GM19240 (cell line): ENCODE data around the gene MMP12.

Experiments used
- DNase-seq: peaks from one replicate; pipeline ENCODE4 v3.0.0; 2011; ENCODE audit warnings: low spot score; ENCODE audit not compliant: insufficient read length

Gene MMP12

DNA sequence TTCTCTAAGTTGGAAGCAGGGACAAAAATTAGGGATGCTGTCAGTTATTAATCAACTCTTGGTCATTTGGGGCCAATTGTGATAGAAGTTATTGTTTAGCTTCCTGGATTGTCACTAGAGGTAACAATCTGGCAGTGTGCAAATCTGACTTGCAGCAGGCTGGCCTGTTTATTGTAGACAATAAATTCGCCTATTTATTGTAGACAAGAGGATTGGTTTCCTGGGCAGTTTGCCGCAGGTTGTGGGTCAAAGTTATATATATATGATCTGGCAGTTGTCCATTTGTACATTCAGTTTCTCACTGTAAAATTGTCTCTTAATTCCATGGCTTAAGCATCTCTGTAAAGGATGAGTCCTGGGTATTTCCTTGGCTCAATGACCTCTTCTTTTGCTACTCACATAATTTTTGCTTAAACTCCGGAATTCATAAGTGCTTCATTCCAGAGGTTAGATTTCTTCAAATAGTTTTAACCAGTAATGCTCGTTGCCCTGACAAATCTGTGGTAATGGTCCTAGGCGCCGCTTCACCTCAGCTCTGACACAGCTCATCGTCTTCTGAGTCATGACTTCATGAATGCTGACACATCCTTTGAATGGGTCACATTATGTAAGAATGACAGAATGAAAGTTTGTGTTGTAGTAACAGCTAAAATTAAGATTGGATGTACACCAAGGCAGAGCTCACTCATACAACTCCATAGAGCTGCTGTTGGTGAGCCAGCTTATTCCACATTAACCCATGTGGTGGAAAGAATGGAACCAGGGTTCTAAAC, 23.6 kb downstream of the MMP12 start:
- no peak for DNase-seq

DNA sequence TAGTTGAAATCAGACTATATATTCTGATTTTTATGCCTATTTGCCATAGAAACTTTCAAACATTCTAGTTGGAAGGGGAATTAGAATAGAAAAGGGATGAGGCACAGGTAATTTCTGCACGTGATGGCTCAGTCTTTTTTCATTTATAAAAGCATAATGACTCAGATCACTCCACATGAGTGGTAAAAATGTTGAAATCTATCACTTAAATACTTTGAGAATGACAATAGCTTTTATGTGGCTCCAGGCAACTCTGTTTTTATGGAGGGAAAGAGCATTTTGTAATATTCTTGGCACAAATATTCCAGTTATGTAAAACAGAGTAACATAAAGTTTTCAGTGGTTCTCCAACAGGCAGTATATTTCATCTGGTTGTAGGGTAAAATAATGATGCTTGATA, 25.5 kb downstream of the MMP12 start:
- no peak for DNase-seq

DNA sequence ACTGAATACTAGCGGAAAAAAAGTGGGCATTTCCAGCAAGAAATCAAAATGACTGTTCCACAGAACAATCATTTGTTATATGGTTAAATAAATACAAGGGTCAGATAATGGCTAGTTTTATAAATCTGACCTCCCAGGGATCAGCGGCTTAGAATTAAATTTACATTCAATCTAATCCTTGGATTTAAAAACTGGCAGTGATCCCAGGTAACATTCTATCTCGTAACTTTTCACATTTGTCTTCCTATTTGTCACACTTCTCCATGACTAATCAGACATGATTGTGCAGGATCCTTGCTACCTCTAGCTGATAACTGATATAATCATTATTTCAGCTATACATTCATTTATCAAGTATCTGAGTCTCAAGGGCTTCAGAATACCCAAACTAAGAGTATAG, 28.5 kb downstream of the MMP12 start:
- DNase-seq = no peak

DNA sequence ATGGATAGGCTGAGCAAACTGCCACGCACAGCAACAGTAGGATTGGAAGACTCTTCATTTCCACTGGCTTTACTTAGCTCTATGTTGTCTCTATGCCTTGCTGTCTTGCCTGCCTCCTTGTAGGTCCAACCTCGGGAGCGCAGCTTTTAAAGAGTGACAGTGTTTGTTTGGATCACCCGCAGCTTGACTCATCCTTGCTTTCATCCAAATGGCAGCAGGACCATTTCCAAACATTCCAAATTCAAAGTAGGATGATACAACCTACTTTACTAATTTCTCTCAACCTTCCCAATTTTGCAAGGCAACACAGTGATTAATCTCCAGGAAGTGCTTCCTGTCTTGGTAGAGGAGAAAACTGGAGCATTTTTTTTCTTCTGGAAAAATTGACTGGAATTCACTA, 31.3 kb downstream of the MMP12 start, which contains the start of gene MMP3:
Gene MMP3, minus strand, starts transcription at position 121 of the 400 bp plus-strand sequence. Its CDS starts 63 bp downstream, at position 58.
- no peak for DNase-seq

DNA sequence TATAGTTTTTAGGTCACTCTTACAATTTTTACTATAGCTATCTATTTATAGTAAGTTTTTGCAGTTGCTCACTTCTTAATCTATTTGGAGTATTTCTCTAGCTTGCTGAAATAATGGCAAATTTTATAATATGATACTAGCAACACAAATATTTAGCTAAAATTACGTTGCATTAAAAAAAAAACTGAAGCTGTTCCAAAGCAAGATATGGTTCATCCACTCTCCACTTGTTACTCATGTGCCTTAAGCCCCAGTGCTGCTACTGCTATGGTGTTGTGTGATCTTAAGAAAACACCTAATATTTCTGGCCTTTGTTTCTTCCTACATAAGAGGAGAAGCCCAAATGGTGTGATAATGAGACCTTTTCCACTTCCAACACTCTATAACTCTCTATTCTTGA, 31.9 kb downstream of the MMP12 start:
- DNase-seq = no peak

DNA sequence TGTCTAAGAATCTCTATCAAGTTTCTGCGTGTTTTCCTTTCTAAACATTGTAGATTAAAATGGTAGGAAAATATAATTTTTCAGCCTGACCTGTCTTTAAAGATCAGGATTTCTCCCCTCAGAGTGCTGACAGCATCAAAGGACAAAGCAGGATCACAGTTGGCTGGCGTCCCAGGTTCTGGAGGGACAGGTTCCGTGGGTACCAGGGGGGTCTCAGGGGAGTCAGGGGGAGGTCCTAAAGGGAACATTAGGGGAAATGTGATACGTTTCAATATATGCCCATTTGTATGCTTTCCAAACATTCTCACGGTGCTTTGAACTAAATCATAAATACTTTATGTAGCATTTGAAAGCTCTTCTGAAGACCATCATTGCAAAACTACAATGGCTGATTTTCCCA, 34.8 kb downstream of the MMP12 start:
- DNase-seq = no peak

DNA sequence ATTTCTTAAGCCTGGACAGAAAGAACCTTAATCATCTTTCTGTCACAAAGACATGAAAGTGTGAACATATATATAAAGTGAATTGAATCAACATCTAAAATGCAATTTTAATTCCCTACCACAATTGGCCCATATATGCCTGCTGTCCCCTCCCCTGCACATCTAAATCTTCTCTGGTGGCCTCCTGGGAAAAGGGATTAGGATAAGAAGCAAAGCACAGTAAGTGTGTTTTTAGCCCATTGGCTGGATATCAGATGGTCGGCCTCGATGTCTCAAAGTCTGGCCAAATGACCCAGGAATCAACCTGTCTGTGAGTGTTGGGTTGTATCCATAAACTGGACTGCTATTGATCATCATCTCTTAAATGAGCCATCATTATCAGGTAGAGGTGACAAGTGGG, 37.1 kb downstream of the MMP12 start:
- DNase-seq = no peak

DNA sequence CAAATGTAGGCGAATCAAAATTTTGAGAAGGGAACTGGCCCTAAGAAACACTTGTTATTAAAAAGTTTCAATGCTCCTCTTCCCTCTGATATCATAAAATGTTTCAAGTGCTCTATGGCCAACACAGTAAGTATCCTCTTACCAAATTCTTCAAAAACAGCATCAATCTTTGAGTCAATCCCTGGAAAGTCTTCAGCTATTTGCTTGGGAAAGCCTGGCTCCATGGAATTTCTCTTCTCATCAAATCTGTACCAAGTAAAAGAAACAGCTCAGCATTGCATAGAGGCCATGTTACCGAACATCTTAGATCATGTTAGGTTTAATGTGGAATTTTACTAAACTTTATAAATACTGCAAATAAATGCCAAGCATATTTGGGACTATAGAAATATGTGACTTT, 37.6 kb downstream of the MMP12 start:
- DNase-seq = no peak

DNA sequence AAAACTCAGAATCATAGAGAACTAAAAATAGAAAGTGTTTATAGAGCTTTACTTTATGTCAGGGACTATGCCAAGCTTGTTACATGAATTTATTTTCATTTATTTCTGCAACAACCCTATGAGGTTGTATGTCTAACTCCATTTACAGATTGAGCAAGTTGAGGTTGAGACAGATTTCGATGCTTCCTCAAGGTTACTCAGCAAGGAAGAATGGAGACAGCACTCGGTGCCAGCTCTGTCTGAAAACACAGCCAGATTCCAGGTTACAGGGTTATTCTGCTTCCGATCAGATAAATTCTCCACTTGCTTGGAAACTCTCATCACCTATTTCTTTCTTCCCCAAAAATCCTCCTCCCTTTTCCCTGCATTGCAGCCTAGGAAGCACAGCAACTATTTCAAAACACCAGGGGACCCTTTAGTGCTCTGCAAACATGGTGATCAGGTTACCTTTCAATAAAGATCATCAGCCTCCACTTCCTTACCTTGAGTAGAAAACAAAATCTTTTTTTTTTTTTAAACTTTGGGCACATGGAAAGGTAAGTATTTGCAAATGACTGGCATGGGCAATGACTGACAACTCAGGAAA, 38.4 kb downstream of the MMP12 start:
- DNase-seq = no peak

DNA sequence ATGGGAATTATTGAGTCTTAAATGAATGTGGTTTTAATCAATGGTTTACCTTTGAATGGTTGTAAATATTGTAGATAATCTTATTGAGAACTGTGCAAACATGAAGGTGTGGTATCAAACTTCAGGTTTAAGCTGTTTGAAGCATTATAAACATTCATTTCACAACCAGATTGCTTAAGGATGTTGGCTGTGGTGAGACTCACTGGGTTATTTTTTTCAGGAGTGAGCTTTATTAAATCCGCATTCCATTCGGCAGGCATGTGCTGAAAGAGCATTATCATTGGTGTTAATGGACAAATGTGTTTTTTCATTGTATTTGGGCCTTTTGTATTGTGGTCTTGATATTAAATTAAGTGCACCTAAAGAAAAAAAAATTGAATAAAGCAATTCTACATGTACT, 41.1 kb downstream of the MMP12 start:
- no peak for DNase-seq

DNA sequence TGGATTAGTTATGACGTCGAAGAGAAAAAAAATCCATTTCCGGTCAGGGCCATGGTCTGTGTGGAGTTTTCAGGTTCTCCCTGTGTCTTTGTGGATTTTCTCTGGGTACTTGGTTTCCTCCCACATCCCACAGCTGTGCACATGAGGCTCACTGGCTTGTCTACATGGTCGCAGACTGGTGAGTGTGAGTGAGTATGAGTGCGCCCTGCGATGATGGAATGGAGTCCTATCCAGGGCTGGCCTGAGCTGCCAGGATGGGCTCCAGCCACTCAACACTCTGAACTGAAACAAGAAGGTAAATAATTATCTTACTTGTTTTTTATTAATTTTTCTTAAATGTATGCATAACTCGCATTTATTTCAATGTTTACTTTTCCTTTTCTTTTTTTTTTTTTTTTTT, 42.2 kb downstream of the MMP12 start:
- DNase-seq = no peak

DNA sequence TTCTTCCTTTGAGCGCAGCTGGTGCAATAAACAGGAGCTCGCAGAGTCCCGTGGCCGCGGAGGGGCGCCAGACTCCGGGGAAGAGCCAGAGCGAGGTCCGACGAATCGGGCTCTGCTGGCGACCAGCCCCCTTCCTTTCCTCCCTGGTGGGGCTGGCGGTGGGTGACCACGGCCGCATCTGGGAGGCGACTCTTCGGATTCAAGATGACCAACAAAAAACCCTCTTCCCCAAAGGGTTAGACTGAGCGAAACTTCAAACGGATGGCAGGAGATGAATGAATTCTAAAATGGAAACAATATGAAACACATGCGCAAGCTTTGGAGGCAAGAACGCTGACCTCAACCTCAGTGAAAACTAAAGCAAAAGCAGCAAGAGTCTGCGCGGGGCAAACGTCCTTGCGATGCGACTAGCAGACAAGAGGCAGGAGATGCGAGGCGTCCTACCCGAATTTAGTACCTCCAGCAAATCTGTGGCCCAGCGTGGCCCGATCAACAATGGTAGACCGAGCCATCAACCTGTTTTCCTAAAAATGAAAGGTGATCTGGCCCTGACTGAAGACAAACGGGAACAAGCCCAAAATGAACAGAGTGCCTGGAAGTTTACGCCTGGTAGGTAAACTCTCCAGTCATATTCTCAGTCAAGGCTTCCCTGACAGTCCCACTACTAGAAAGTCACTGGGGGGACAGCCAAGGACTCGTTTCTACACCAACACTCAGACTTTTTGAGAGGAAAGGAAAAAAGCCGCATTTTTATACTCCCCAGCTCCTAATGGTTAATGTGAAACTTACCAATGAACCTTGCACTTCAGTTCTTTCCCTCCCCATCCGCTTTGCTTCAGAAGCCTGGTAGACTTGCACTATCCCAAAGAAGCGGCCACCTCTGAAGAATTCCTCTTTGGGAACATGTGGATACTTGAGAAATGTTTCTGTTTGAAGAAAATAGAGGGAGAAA, 43.0 kb downstream of the MMP12 start:
- no peak for DNase-seq

DNA sequence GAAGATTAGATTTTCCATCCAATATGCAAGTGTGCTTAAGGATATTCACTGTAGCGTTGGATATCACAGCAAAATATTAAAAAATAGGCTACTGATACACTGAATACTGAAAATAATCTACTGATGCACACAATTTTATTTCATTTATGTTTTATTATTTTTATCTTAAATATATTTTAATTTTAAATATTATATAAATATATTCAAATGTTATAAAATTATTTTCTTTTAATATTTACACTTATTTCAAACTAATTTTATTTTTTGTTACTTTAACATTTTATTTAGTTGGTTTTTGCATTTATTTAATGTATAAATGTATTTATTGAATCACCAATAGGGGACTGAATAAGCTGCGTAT, 43.7 kb downstream of the MMP12 start:
- DNase-seq = no peak

DNA sequence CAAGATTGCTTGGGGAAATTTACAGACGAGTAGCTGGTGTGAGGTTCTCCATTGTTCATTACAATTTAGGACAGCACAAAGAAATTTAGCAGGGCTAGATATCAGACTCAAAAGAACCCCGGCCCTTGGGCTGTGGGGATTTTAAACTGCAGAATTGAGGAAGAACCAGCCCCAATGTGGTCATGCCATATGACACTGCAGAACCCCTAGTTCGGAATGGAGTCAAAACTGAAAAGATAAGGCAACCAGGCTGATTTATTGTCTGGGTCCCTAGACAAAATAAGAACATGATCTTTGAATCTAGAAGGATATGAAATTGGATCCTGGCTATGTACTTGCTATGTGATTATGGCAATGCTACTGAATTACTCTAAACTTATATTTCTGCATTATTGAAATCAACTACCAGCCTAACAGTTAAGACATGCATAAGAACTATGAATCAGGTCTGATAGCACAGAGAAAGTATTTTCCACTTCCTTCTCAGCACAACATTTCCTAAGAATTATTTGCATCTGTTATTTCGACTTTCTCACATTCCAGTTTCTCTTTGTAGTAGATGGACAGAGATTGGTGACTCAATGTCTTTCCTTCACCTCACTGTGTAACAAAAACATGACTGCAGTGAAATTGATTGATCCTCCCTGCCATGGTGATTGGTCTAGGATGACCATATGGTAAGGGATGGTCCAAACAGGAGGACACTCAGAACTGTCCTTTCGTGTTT, 44.6 kb downstream of the MMP12 start:
- DNase-seq = no peak

DNA sequence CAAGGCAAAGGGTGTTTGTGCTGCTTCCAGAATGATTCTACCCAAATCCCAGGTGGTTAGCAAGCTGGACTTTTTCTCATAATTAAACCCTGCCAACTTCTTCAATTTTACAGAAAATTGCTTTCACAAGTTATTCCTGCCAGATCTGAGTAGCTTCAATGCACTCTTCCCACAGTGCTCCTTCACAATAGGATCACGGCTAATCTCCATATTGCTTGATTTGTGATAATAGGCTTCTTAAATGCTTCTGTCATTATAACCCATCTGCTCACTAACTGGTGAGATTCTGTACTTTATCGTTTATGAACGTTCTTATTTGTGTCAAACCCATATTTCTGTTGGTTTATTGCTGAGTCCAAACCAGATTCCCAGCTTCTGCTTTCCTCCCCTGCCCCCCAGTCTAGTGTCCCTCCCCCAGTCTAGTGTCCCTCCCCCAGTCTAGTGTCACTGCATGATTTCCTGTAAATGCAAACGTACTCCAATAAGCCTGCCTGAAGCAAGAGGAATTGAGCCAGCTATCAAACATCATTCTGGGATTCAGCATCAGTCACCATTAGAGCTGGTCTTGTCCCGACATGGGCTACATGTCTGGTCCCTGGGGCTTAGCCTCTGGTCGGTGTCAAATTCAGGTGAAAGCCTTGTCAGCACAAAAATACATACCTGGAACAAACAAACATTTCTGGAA, 45.3 kb downstream of the MMP12 start:
- DNase-seq = no peak

DNA sequence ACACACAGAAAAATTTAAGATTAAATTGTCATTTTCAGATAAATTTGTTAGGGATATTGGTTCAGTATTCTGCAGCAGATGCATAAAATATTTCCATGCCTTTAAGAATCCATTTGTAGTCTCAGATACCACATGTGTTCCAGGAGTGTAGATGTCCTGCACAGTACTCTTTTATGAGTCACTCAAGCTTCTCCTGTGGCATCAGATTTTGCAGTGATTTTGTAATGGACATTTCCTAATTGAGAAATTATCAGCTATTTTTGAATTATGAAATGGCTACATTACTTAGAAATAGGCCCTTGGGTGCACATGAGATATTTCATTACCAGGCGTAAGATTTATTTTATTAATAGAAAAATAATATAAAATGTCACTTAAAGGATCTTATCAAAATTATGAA, 50.2 kb downstream of the MMP12 start:
- no peak for DNase-seq

DNA sequence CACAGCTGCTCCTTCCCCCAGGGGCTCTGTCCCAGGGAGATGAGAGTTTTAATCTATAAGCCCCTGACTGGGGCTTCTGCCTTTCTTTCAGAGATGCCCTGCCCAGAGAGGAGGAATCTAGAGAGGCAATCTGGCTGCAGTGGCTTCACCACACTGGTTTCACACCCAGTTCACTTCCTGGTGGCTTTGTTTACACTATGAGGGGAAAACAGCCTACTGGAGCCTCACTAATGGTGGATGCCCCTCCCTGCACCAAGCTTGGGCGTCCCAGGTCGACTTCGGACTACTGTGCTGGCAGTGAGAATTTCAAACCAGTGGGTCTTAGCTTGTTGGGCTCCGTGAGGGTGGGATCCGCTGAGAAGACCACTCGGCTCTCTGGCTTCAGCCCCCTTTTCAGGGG, 55.3 kb downstream of the MMP12 start:
- DNase-seq = no peak

DNA sequence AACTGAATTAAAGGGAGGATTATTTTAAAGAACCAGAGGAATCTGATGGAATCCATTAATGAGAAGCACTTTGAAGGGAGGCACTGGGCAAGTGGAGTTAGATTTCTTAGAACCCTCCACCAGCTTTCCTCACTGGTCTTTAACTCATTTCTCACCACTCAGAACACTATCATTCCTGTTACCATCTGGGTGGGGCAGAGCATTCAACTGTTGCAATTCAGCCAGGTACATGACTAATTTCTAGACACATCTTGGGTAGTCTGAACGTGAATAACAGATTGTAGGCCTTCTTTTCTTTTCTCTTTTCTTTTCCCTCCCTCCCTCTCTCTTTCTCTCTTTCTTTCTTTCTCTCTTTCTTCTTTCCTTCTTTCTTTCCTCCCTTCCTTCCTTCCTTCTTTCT, 61.3 kb downstream of the MMP12 start:
- DNase-seq = no peak
